GM19467 (cell line): ENCODE measurements around the gene ILK.

Source experiments
- ATAC-seq: cut with Tn5 transposase; IDR thresholded peaks from one replicate; pipeline ENCODE4 v1.9.1; 2021; ENCODE audit warnings: mild to moderate bottlenecking, moderate library complexity; ENCODE audit not compliant: unreplicated experiment

ILK gene

DNA sequence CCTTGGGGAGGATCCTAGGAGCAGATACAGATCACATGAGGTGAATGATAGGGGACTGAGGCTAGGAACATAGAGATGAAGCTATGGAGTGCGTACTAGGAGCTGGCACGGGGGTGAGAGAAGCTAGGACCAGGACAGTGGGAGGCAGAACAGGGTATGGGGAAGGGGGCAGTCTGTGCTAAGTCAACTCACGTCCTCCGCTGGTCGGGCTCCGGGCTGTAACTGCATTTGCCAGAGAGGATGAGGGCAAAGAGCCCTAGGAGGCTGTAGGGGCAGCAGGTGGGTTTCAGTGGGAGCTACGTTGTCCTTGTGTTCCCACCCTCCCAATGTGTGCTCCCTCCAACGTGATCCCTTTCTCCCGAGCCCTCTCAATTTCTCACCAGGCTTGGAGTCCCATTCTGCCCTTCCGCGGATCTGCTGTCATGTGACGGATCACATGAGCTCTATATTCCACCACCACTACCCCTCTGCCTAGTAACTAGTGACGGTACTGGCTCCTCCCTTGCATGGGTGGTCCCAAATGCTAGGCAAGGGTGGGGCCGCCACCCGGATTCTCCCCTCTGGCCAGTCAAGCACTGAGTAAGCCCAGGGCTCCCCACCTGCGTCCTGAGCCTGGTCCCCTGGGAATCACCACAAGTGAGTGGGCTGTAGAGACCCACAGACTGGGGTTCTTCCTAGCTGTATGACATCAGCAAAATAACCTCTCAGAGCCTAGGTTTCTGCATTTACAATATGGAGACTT, 15.6 kb downstream of the ILK start, which contains the start of gene TPP1:
TSS of gene TPP1 (minus strand) at position 419 of the 742 bp plus-strand sequence. CDS start at position 397, 22 bp downstream.
- ATAC-seq, result peak; percentile 98

DNA sequence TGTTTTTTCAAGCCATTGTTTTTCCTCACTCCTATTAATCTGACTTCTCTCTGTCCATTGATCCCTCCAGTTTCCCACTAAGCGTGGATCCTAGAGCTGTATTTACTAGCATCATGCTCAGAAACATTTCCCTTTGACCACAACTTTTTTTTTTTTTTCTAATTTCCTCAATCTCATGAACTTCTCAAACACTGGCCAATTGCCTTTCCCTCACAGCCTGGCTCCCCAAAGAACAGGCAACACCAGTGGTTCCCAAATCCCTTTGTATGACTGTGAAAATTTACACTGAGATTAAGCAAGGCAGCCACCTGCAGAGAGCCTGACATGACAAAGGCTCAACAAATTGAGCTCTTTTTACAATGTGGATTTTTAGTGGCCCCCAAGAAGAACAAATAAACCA, 17.1 kb downstream of the ILK start:
- ATAC-seq, result no peak

DNA sequence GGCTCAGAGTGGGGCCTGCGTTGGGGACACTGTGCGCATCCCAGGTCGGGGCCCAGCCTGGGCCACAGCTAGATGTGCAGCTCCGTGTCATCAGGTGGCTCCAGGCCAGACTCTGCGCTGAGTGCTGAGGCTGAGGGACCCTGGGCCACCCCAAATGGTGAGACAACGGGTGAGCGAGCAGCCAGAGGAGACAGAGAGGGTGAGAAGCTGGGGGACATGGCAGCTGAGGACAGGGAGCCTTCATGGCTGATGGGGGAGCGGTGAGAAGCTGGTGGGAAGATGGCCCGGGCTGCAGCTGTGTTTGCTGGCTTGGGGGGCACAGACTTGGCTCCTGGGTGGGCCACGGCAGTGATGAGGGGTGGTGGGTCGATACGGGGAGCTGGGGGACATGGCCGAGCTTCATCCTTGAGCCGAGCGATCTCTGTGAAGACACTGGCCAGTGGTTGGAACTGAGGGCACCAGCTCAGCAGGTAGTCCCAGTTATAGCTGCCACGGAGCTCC, 18.2 kb downstream of the ILK start:
- ATAC-seq, result no peak

DNA sequence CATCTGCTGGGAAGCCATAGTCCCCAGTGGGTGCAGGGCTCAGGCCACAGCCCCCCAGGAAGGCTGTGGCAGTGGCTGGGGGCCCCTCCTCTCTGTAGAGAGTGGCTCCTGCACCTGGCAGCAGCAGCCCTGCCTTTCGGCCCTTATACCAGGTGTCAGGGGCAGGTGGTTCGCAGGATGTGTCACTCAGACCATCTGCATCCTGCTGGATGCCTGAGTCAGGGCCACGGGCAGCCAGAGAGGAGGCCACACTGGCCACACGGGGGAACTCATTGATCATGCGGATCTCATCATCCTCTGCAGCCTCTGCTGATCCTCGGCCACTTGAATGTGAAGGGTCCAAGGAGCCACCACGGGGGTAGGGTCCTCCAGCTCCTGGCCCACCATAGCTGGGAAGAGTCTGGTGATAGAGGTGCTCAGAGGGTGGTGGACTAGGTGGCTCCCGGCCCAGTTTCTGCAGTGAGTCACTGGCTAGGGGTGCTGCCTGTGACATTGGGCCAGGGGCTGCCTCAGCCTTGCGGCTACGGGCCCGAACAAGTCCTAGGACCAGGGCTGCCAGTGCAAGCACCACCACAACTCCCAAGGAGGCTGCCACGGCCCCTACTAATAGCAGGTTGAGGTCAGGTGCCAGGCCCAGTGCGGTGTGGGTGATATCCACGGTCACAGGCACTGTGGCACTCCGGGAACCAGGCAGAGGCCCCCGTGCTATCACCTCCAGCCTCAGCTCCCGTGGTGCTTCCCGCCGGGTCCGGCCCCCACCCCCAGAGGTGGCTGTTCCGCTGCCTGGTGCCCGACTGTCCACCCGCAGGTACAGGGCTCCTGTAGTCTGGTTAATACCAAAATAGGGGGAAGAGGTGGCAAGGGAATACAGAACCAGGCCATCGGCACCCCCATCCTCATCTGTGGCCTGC, 18.9 kb downstream of the ILK start:
- no peak for ATAC-seq

DNA sequence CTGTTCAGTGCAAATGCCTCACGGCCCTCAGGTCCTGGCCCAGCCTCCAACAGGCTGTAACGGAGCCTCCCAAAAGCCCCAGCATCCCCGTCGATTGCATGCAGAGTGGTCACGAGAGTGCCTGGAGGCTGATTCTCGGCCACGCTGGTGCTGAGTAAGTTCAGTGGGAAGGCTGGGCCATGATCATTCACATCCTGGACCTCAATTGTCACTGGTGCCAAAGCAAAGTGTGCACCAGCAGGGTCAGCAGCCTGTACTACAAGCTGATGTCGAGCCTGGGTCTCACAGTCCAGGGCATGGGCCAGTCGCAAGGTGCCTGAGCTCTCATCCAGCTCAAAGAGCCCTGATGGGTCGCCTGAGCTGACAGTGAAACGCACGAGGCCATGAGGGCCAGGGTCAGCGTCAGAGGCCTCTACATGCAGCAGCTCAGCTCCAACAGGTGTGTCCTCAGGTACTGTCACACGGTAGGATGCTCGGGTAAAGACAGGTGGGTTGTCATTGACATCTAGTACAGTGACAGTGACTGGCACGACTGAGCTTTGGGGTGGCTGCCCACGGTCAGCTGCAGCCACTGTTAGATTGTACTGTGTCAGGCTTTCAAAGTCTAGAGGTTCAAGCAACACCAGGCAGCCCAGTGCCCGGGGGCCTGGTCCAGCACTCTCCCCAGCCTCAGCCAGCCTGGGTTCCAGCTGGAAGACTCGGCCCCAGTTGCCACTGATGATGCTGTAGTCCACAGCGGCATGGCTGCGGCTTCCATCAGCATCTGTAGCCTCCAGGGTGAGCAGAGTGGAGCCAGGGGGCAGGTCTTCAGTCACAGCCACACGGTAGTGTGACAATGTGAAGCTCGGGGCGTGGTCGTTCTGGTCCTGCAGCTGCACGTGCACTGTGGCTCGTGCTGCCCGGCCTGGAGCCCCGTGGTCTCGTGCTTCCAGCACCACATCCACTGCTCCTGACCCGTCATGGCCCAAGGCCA, 20.1 kb downstream of the ILK start:
- ATAC-seq, result no peak

DNA sequence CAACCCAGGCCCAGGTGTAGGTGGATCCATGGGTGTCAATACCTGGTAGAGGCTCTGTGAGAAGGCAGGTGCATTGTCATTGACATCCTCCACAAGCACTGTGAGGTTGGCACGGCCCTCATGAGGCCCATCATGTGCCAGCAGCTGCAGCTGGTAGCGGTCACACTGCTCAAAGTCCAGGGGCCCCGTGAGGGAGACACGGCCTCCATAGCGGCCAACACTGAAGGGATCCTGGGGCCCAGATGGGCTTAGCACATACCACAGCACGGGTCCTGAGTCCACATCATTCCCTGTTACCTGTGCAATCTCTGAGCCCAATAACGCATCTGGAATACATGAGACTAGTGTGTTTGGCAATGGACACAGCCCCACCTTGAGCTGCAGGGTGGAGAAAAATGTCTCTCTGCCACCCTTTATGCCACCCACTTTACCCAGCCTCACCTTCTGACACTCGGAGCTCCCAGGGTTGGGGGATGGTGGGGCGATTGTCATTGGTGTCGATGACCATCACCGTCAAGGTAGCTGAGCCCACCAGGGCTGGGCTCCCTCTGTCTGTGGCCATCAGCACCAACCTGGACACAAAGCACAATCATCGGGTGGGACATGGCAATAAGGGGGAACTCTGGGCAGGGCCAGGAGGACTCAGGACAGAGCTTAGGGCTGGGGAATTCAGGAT, 21.7 kb downstream of the ILK start:
- no peak for ATAC-seq

DNA sequence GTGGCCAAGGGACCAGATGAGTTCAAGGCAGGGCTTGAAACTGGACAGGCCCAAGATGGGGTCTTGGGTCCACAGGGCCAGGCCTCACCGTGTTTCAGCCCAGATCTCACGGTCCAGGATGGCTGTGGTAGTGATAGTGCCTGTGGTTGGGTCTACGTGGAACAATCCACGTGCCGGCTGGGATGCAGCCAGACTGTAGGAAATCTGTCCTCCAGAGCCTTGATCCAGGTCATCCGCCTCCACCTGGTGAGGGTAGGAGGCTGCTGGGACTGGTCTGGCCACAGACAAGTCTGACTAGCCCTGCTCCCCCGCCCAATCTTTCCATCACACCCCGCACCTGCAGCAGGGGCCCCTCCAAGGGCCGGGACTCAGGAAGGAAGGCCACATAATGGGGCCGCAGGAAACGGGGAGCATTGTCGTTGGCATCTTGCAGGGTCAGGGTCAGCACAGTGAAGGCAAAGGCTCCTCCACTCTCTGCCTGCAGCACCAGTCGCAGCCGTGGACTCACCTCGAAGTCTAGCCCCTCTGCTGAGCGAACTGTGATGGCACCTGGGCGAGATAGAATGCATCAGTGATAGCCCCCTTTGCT, 22.4 kb downstream of the ILK start:
- no peak for ATAC-seq

DNA sequence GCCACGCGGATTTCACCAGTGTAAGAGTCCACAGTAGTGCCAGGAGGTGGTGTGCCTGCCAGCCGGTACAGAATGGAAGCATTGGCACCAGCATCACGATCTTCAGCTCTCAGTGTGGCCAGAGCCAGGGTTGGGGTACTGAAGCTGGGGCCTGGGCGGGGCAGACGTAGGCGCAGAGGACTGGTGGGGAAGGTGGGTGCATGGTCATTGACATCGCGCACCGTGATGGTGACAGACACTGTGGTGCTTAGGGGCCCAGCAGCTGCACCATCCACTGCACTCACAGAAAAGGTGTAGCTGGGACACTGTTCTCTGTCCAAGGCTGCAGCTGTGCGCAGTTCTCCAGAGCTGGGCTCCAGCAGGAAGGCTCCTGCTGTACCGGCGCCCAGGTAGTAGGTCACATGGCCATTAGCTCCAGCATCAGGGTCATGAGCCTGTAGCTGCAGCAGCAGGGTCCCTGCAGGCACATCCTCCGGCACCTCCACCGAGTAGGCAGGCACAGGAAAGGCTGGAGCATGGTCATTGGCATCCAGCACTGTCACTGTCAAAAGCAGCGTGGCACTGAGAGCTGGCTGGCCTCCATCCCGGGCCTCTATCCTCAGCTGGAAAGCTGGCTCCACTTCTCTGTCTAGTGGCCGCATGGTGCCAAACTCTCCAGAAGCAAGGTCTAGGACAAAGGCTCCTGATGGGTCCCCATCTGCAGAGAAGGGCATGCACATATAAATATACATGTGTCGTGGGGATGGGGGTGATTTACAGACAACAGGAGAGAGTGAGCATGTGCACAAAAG, 23.6 kb downstream of the ILK start:
- no peak for ATAC-seq

DNA sequence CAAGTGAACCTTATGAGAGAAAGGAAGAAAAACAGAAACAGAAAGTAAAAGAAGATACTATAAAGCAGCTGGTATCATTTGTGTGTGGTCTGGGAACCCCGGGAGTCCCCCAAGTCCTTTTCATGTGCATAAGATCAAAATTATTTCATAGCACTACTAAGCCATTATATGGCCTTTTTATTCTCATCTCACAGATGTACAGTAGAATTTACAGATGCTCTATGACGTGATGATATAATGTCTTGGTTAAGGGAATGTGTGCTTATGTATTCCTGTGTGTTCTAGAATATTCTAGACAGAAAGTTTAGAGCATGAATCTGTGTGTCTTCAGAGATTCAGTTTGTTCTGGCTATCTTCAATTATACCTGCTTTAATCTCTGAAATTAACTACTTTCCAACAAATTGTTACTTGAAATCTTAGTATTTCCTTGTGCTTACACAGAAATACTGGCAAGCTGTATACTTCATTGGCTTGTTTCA, 24.2 kb downstream of the ILK start:
- no peak for ATAC-seq

DNA sequence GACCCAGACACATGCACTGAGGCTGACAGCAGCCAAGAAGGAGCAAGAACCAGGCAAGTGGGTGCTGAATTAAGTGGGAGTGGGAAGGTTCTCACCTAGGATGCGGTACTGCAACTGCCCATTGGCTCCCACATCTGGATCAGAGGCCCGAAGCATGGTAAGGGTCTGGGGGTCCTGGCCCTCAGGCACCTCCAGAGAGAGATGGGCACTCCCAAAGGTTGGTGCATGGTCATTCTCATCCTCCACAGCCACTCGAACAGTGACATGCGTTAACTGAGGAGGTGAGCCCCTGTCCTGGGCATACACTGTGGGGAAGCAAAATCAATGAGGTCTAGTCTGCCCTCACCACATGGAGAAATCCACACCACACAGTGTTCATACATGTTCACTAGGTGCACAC, 25.0 kb downstream of the ILK start:
- ATAC-seq, result no peak

DNA sequence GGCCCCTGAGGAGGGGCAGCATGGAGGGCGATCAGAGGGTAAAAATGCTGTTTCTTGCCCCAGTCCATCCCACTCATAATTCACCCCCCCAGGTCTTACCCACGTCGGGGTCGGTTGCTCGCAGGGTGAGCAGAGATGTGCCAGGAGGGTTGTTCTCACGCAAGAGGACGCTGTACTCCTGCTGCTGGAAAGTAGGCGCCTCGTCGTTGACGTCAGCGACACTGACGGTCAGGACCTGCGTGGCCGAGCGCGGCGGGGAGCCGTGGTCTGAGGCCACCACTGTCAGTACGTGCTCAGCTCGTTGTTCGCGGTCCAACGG, 26.0 kb downstream of the ILK start:
- no peak for ATAC-seq

DNA sequence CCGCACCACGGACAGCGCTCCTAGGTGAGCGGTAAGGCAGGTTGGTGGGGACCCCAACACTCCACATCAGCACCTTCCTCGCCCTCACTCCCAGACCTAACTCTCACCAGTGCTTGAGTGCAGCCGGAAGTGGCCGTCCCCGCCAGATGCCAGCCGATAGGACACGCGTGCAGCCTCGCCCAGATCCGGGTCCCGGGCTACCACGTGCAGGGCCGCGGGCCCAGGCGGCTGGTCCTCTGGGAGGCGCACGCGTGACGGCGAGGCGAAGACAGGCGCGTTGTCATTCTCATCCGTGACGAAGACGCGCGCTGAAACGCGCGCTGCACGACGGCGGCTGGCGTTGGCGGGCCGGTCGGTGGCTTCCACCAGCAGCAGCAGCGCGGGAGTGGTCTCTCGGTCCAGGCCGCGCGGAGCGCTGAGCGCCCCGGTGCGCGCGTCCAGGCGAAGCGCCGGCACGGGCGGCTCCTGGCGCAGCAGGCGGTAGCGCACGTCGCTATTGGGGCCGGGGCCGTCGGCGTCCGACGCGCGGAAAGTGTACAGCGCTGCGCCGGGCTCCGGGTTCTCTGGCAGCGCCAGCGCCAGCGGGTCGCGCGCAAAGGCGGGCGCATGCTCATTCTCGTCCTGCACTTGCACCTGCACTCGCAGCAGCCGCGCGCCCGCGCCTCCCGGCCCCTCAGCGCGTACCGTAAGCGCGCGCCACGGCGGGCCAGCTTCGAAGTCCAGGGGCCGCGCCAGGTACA, 26.5 kb downstream of the ILK start:
- ATAC-seq, result no peak

DNA sequence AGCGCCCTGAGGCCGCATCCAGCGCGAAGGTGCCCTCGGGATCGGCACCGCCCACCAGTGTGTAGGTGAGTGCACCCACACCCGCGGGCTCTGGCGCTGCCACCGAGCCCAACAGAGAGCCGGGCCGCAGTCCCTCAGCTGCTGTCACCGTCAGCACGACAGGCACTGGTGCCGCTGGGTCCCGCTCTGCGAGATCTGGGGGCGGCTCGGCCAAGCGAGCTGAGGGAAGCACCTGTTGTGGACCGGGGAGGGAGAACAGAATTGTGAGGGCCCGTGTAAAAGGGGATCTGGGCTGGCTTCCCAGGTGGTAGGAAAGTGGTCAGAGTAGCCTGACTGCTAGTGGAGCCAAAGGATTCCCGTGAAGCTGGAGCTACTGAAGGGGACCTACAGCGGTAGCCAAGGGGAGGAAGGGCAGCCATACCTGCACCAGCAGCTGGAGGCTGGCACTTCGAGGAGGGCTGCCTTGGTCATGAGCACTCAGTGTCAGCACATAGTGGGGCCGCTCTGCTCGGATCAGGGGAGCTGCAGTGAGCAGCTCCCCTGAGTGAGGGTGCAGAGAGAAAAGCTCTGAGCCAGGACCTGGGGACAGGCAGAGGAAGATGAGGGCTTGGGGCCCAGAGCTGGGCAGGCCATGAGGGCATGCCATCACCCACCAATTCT, 27.2 kb downstream of the ILK start:
- ATAC-seq, result no peak

DNA sequence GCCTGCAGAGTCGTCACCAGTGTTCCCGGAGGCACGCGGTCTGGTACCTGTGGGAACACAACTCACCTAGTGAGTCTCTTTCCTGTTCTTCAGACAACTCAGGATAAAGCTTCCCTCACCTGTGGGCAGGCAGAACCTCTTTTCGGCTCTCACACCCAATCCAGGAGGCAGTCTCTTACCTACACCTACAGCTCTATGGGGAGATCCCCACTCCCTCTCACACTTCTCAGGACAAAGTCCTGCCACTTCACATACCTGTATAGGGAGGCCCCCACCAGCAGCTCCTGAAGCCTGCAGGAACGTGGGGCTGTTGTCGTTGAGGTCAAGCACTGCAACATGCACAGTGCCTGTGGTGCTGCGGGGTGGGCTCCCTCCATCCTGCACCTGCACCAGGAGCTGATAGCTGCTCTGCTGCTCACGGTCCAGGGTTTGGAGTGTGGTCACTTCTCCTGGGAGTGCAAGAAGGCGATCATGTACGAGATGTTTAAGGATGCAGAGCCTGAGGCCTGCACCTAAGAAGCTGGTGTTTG, 27.9 kb downstream of the ILK start:
- ATAC-seq, result no peak

DNA sequence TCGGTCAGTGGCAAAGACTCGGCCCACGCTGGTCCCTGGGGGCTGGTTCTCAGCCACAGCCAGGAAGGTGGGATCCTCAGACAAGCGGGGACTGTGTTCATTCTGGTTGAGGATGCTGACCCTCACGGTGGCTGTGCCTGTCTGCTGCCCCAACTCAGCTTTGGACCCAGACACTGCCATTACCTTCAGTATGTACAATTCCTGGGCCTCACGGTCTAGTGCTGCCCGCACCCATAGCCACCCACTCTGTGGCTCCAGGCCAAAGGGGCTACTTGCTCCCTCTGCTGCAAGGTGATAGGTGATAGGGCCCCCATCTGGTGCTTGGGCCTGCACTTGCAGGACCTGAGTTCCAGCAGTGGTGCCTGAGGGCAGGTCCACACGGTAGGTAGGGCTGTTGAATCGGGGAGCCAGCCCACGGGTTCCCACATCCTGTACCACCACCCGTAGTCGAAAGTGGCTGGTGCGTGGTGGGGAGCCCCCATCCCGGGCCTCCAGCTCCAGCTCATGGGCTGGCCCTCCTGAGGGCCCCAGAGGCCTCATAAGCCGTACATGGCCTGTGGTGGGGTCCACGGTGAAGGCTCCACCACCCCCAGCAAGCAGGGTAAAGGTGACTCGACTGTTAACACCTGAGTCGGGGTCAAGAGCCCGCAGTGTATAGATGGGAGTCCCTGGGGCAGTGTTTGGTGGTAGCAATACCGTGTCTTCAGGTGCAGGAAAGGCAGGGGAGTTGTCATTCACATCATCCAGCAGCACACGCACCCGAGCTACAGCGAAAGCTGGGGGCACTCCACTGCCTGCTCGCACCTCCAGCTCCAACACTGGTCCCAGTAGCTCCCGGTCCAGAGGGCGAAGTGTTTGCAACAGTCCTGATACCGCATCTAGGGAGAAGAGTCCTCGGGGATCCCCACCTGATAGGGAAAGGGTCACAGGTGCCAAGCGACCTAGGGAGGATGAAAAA, 28.8 kb downstream of the ILK start:
- ATAC-seq, result no peak
